ENCODE measurements around the gene ACOT8. TPM values are rescaled to one million over a fixed set of nuclear protein-coding genes. Genes with fewer than 3 reads are reported as not detected.
"Not testable (repeated sequence)": the region's sequence is repeated elsewhere in the genome, so short reads cannot be mapped to it uniquely, and the experiment has no call there.

ACOT8 gene
- total RNA-seq, 1 donor, result 58.7 TPM

DNA sequence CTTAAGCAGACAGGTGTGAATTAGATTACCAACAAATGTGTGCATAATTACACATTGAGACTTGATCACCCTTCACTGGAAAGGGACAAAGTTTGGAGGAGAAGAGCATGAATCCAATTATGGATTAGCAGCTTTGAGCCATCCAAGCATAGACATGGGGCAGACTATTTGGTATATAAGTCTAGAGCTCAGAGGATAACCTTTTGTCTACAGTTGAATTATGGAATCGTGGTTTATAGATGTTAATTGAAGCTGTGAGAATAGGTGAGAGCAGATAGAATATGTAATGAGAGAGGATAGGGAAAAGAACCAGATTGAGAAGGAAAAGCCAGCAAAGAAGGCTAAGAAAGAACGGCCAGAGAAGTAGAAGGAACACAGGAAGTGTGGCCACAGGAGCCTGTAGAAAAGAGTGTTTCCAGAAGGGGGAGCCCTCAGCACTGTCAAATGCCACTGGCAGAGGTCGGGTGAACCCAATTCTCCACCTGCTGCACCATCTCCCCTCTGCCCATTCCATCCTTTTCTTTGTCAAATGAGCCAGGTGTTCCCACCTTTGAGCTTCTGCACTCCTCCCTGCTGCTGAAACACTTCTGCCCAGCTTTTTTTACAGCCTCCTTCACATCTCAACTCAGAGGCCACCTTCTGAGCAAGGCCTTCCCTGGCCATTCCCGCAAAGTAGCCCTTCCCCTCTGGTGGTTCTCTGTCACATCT, 58.1 kb downstream of the ACOT8 start:
- peak; percentile 28 to 76 (median 63) for DNase-seq (ENCODE audit: low read depth in 2 of 3, low spot score in 2 of 3)

DNA sequence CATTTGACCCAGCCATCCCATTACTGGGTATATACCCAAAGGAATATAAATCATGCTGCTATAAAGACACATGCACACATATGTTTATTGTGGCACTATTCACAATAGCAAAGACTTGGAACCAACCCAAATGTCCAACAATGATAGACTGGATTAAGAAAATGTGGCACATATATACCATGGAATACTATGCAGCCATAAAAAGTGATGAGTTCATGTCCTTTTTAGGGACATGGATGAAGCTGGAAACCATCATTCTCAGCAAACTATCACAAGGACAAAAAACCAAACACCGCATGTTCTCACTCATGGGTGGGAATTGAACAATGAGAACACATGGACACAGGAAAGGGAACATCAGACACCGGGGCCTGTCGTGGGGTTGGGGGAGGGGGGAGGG, 59.2 kb downstream of the ACOT8 start:
- not testable (repeated sequence) for DNase-seq (ENCODE audit: low read depth in 2 of 3, low spot score in 2 of 3)

DNA sequence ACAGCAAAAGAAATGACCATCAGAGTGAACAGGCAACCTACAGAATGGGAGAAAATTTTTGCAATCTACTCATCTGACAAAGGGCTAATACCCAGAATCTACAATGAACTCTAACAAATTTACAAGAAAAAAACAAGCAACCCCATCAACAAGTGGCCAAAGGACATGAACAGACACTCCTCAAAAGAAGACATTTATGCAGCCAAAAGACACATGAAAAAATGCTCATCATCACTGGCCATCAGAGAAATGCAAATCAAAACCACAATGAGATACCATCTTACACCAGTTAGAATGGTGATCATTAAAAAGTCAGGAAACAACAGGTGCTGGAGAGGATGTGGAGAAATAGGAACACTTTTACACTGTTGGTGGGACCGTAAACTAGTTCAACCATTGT, 59.7 kb downstream of the ACOT8 start:
- DNase-seq (ENCODE audit: low read depth in 2 of 3, low spot score in 2 of 3), result not testable (repeated sequence)

DNA sequence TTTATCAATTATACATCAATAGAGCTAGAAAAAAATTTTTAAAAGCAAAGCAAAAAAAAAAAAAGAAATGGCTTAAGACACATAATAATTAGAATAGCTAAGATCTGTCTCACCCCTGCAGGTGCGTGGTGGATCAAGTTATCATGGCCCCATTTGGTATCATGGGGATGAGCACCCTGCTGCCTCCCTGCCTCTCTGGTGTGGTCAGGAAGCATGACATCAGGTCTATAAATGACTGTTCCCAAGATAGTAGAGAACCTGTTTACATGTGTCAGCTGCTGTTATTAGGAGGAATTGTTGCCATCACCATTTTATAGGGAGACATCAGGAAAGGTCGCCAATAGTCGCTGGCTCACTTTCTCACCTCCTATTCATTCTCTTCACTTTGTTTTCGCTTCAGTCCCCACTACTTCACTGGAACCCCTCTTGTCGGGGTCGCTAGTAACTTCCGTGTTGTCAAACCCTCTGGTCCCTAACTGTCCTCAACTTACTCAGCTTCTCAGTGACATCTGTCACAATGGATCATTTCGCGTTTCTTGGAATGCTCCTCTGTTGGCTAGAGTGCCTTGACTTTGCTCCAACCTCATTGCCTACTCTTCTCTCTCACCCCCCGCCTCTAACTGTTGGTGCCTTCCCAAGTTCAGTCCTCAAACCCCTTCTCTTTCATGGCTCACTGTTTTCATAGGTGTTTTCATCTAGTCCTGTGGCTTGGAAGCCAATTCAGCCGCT, 60.7 kb downstream of the ACOT8 start:
- DNase-seq (ENCODE audit: low read depth in 2 of 3, low spot score in 2 of 3), result no peak

DNA sequence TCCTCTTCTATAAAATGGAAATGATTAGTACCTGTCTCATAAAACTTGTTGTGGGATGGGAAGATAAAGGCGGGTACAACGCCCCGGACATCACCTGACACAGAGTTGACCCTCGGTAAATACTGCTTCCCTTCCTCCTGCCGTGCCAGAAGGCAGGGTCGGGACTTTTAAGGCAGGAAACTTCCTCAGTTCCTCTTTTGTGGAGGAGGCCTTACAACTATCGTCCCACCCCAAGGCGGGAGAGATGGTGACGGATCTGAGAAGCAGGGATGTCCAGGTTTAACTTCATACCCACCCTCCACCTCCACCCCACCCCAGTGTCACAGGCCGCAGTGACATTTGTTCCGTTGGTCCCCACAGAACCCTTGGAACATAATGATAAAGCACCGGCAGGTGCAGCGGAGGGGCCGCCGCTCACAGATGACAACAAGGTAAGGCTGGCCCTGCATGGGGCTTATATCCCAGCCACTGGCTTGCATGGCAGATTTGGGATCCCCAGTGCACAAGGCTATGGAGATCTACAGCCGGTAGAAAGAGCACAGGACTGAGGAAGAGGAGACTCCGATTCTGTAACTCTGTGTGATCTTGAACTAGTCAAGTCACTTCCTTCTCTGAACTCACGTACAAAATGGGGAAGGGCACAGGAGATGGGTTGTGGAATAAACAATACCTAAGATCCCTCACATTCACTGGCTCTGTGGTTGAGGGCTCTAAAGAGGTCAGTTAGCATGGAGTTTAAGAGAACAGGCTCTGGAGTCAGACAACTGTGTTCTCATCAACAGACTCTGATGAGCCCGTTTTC, 64.7 kb downstream of the ACOT8 start:
- DNase-seq (ENCODE audit: low read depth in 2 of 3, low spot score in 2 of 3), result peak in 2 of 3 donors; percentile 23 to 38

Other genes starting within 250 kb of the ACOT8 start
- gene WFDC10A, start 227.7 kb downstream of the ACOT8 start, total RNA-seq, result not detected
- not detected for gene WFDC9, start 226.1 kb downstream of the ACOT8 start, total RNA-seq
- gene WFDC11, start 187.2 kb downstream of the ACOT8 start, total RNA-seq, result not detected
- gene WFDC13, start 155.4 kb downstream of the ACOT8 start, total RNA-seq, result not detected
- gene WFDC10B, start 152.4 kb downstream of the ACOT8 start, total RNA-seq, result not detected
- gene SPINT4, start 135.0 kb downstream of the ACOT8 start, total RNA-seq, result not detected
- not detected for gene WFDC3, start 65.5 kb downstream of the ACOT8 start, total RNA-seq
- gene DNTTIP1, start 65.4 kb downstream of the ACOT8 start, total RNA-seq, result 22.4 TPM
- 3.8 TPM for gene UBE2C, start 44.7 kb downstream of the ACOT8 start, total RNA-seq
- 1.1 TPM for gene TNNC2, start 30.1 kb downstream of the ACOT8 start, total RNA-seq
- 10.5 TPM for gene SNX21, start 23.6 kb downstream of the ACOT8 start, total RNA-seq
- gene ZSWIM3, start 222 bp upstream of the ACOT8 start, total RNA-seq, result 8.1 TPM
- 32.6 TPM for gene ZSWIM1, start 23.8 kb upstream of the ACOT8 start, total RNA-seq
- gene SPATA25, start 30.2 kb upstream of the ACOT8 start, total RNA-seq, result 5.9 TPM
- gene NEURL2, start 33.8 kb upstream of the ACOT8 start, total RNA-seq, result 21.5 TPM
- gene CTSA, start 33.9 kb upstream of the ACOT8 start, total RNA-seq, result 112 TPM
- gene PLTP, start 54.8 kb upstream of the ACOT8 start, total RNA-seq, result 31.5 TPM
- gene PCIF1, start 77.3 kb upstream of the ACOT8 start, total RNA-seq, result 45.0 TPM
- gene ZNF335, start 114.8 kb upstream of the ACOT8 start, total RNA-seq, result 59.5 TPM
- 1.9 TPM for gene MMP9, start 151.5 kb upstream of the ACOT8 start, total RNA-seq
- gene SLC12A5, start 171.8 kb upstream of the ACOT8 start, total RNA-seq, result 1.9 TPM
- gene NCOA5, start 232.6 kb upstream of the ACOT8 start, total RNA-seq, result 19.7 TPM